HepG2 (cell line): ENCODE results near the gene KSR1. TPM values are rescaled to one million over a fixed set of nuclear protein-coding genes. Genes with fewer than 3 reads are reported as not detected.

Source experiments
- AHR ChIP-seq: IDR thresholded peaks from 2 replicates; pipeline ENCODE4 v1.6.1; 2018; ENCODE audit warnings: missing genetic modification reagents, missing compliant biosample characterization
- CBX5 ChIP-seq: sonication (generic); formaldehyde crosslinking; IDR thresholded peaks from 2 replicates; pipeline ENCODE4 v1.4.0; 2020; ENCODE audit warnings: missing genetic modification reagents, borderline replicate concordance
- CC2D1A ChIP-seq: sonication (generic); formaldehyde crosslinking; IDR thresholded peaks from 2 replicates; pipeline ENCODE4 v1.8.1; 2023; ENCODE audit warnings: mild to moderate bottlenecking, missing genetic modification reagents
- CCAR2 ChIP-seq: fragments of 200-400 bp; formaldehyde crosslinking; optimal IDR thresholded peaks from 2 replicates; pipeline ENCODE3; 2018; ENCODE audit warnings: low read depth, mild to moderate bottlenecking, low read length, moderate library complexity
- GATAD2A ChIP-seq: IDR thresholded peaks from 2 replicates; pipeline ENCODE4 v1.6.1; 2016
- HDAC1 ChIP-seq: sonication (generic); formaldehyde crosslinking; IDR thresholded peaks from 2 replicates; pipeline ENCODE4 v1.5.1; 2020; ENCODE audit warnings: mild to moderate bottlenecking, missing genetic modification reagents
- HHEX ChIP-seq: IDR thresholded peaks from 2 replicates; pipeline ENCODE4 v1.6.1; 2016; ENCODE audit warnings: control low read depth
- HNRNPK ChIP-seq: fragments of 200-400 bp; formaldehyde crosslinking; IDR thresholded peaks from 2 replicates; pipeline ENCODE4 v1.6.1; 2018; ENCODE audit warnings: low read length, low read depth, moderate library complexity, mild to moderate bottlenecking; ENCODE audit not compliant: poor library complexity, severe bottlenecking
- HOXA5 ChIP-seq: sonication (generic); formaldehyde crosslinking; IDR thresholded peaks from 2 replicates; pipeline ENCODE4 v1.4.0; 2020; ENCODE audit warnings: missing genetic modification reagents
- IRF2 ChIP-seq: IDR thresholded peaks from 2 replicates; pipeline ENCODE4 v1.6.1; 2018; ENCODE audit warnings: missing genetic modification reagents, missing compliant biosample characterization
- KDM1A ChIP-seq: IDR thresholded peaks from 2 replicates; pipeline ENCODE4 v1.6.1; 2016; ENCODE audit warnings: missing compliant biosample characterization
- KMT2A ChIP-seq: sonication (generic); formaldehyde crosslinking; IDR thresholded peaks from 2 replicates; pipeline ENCODE4 v1.4.0; 2020; ENCODE audit warnings: missing genetic modification reagents
- MAFK ChIP-seq, 2 experiments: IDR thresholded peaks in 1 of 2; conservative IDR thresholded peaks in 1 of 2; 2 replicates each; pipeline ENCODE4 v1.6.1; 2011; ENCODE audit warnings: improper control_type of control experiment in 2 of 2, low read length in 2 of 2
- MLLT10 ChIP-seq: sonication (generic); formaldehyde crosslinking; IDR thresholded peaks from 2 replicates; pipeline ENCODE4 v1.4.0; 2020; ENCODE audit warnings: missing genetic modification reagents
- SP140L ChIP-seq: sonication (generic); formaldehyde crosslinking; IDR thresholded peaks from 2 replicates; pipeline ENCODE4 v1.4.0; 2020; ENCODE audit warnings: missing genetic modification reagents, borderline replicate concordance
- TCF7L2 ChIP-seq: IDR thresholded peaks from 2 replicates; pipeline ENCODE4 v1.6.1; 2011; ENCODE audit warnings: mild to moderate bottlenecking, low read depth, low read length, moderate library complexity
- ZBTB42 ChIP-seq: sonication (generic); formaldehyde crosslinking; IDR thresholded peaks from 2 replicates; pipeline ENCODE4 v1.5.0; 2020; ENCODE audit warnings: mild to moderate bottlenecking, missing genetic modification reagents
- ZIK1 ChIP-seq: sonication (generic); formaldehyde crosslinking; IDR thresholded peaks from 2 replicates; pipeline ENCODE4 v1.5.0; 2020; ENCODE audit warnings: mild to moderate bottlenecking, low read depth, missing genetic modification reagents, borderline replicate concordance
- ZKSCAN1 ChIP-seq: fragments of 150-350 bp; IDR thresholded peaks from 2 replicates; pipeline ENCODE4 v1.6.1; 2014; ENCODE audit warnings: low read length
- ZNF282 ChIP-seq: fragments of 450-650 bp; IDR thresholded peaks from 2 replicates; pipeline ENCODE4 v1.6.1; 2018; ENCODE audit not compliant: partially characterized antibody
- ZNF510 ChIP-seq: sonication (generic); formaldehyde crosslinking; IDR thresholded peaks from 2 replicates; pipeline ENCODE4 v1.4.0; 2020; ENCODE audit warnings: low read depth, mild to moderate bottlenecking, missing genetic modification reagents
- ZNF558 ChIP-seq: sonication (generic); formaldehyde crosslinking; IDR thresholded peaks from 2 replicates; pipeline ENCODE4 v1.9.0; 2022; ENCODE audit warnings: mild to moderate bottlenecking, missing genetic modification reagents, borderline replicate concordance
- ZNF660 ChIP-seq: sonication (generic); formaldehyde crosslinking; IDR thresholded peaks from 2 replicates; pipeline ENCODE4 v1.5.1; 2020; ENCODE audit warnings: mild to moderate bottlenecking, low read depth, missing genetic modification reagents, borderline replicate concordance
- ZNF672 ChIP-seq: sonication (generic); formaldehyde crosslinking; IDR thresholded peaks from 2 replicates; pipeline ENCODE4 v1.8.1; 2022; ENCODE audit warnings: missing genetic modification reagents
- ZNF749 ChIP-seq: sonication (generic); formaldehyde crosslinking; IDR thresholded peaks from 2 replicates; pipeline ENCODE4 v1.8.0; 2022; ENCODE audit warnings: mild to moderate bottlenecking, missing genetic modification reagents, moderate library complexity, borderline replicate concordance
- ZNF816 ChIP-seq: sonication (generic); formaldehyde crosslinking; IDR thresholded peaks from 2 replicates; pipeline ENCODE4 v1.8.0; 2022; ENCODE audit warnings: missing genetic modification reagents, mild to moderate bottlenecking, borderline replicate concordance
- ZSCAN21 ChIP-seq: sonication (generic); formaldehyde crosslinking; IDR thresholded peaks from 2 replicates; pipeline ENCODE4 v1.8.0; 2022; ENCODE audit warnings: mild to moderate bottlenecking, missing genetic modification reagents, moderate library complexity, borderline replicate concordance
- polyA plus RNA-seq, 8 experiments: library from polyadenylated mRNA; depleted of rRNA in 3 of 8; stranded (reverse) in 7 of 8; unstranded in 1 of 8; fragments of >200 nt; fragmentation: Illumina TruSeq in 4 of 8; extraction: Trizol in 4 of 8; gene quantifications; 2 replicates each; pipeline versions ENCODE4 v1.2.1 to v1.2.3, GENCODE V29; 2011 to 2016; ENCODE audit warnings: low read depth in 4 of 8, missing spikeins in 1 of 8, mixed read lengths in 1 of 8; ENCODE audit not compliant: insufficient read depth in 1 of 8
- total RNA-seq, 5 experiments: library from RNA; depleted of rRNA; stranded (reverse); fragments of >200 nt; fragmentation: Illumina TruSeq; extraction: Trizol; gene quantifications; 2 replicates each; pipeline ENCODE4 v1.2.3, GENCODE V29; 2016; ENCODE audit warnings: low read depth in 1 of 5
- TF ChIP-seq, protein P1 (sequence below): sonication (generic); formaldehyde crosslinking; IDR thresholded peaks from 2 replicates; pipeline ENCODE4 v1.4.0; 2020; ENCODE audit warnings: missing genetic modification reagents
- TF ChIP-seq, protein P2 (sequence below): sonication (generic); formaldehyde crosslinking; IDR thresholded peaks from 2 replicates; pipeline ENCODE4; 2020; ENCODE audit warnings: missing genetic modification reagents, mild to moderate bottlenecking, borderline replicate concordance

Gene KSR1
- total and polyA plus RNA-seq, 2 of the 13 experiments (the other 11 are each of a cell fraction or from before 2014, with no cell fraction given) = 10.1 to 16.6 TPM

DNA sequence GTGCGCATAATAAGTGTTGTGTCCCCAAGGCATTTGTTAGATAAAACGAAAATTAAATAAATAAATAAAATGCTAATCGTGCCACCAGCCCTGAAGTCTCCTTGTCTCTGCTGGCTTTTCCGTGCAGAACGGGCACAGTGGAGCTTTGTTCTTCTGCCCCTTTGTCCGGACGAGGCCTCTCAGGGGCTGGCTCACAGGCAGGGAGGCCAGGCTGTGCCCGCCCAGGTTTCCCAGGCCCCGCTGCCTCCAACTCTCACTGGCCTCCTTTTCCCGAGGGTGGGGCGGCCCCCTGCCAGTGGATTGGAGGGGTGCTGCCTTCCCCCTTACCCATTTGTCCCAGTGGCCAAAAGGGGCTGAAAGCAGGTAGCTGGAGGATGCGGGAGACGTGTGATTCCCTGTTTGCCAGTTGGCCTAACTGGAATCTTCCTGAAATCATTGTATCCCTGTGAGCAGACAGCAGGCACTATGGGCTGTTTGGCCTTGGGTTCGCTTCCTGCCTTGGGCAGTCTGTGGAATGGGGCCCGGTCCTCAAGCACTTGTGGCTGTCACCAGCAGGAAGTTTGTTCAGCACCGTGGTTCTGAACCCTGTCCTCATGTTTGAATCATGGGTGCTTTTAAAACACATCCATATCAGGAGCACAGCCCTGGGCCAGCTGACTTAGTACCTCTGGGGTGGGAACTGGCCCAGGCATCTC lies 64.4 kb downstream of the KSR1 start (continued):
- TF ChIP-seq, protein P1, sequence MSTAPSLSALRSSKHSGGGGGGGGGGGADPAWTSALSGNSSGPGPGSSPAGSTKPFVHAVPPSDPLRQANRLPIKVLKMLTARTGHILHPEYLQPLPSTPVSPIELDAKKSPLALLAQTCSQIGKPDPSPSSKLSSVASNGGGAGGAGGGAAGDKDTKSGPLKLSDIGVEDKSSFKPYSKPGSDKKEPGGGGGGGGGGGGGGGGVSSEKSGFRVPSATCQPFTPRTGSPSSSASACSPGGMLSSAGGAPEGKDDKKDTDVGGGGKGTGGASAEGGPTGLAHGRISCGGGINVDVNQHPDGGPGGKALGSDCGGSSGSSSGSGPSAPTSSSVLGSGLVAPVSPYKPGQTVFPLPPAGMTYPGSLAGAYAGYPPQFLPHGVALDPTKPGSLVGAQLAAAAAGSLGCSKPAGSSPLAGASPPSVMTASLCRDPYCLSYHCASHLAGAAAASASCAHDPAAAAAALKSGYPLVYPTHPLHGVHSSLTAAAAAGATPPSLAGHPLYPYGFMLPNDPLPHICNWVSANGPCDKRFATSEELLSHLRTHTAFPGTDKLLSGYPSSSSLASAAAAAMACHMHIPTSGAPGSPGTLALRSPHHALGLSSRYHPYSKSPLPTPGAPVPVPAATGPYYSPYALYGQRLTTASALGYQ = no peak
- TF ChIP-seq SP140L (no peak), ZBTB42 (no peak), HNRNPK (no peak), ZSCAN21 (CRISPR knock-in tag) (no peak), HDAC1 (CRISPR knock-in tag) (no peak), ZNF558 (CRISPR knock-in tag) (no peak), GATAD2A (CRISPR knock-in tag) (peak; percentile 72), AHR (CRISPR knock-in tag) (no peak), ZNF672 (no peak), HOXA5 (no peak), CBX5 (CRISPR knock-in tag) (no peak), ZNF282 (no peak), HHEX (CRISPR knock-in tag) (no peak), ZNF816 (no peak), ZNF660 (CRISPR knock-in tag) (no peak), KDM1A (CRISPR knock-in tag) (0 out of 2 replicates have a peak, but pooled peaks have one; percentile 41), ZNF510 (no peak), MLLT10 (CRISPR knock-in tag) (no peak), IRF2 (CRISPR knock-in tag) (no peak), CCAR2 (no peak), ZKSCAN1 (no peak), KMT2A (CRISPR knock-in tag) (no peak), ZNF749 (no peak), CC2D1A (CRISPR knock-in tag) (no peak), TCF7L2 (no peak), MAFK (conservative IDR thresholded peaks at IDR 0.05 in 1 of 2, IDR thresholded peaks at IDR 0.05 in 1 of 2; ENCODE audit: low read length in 2 of 2) (no peak), ZIK1 (CRISPR knock-in tag) (no peak)
- TF ChIP-seq, protein P2, sequence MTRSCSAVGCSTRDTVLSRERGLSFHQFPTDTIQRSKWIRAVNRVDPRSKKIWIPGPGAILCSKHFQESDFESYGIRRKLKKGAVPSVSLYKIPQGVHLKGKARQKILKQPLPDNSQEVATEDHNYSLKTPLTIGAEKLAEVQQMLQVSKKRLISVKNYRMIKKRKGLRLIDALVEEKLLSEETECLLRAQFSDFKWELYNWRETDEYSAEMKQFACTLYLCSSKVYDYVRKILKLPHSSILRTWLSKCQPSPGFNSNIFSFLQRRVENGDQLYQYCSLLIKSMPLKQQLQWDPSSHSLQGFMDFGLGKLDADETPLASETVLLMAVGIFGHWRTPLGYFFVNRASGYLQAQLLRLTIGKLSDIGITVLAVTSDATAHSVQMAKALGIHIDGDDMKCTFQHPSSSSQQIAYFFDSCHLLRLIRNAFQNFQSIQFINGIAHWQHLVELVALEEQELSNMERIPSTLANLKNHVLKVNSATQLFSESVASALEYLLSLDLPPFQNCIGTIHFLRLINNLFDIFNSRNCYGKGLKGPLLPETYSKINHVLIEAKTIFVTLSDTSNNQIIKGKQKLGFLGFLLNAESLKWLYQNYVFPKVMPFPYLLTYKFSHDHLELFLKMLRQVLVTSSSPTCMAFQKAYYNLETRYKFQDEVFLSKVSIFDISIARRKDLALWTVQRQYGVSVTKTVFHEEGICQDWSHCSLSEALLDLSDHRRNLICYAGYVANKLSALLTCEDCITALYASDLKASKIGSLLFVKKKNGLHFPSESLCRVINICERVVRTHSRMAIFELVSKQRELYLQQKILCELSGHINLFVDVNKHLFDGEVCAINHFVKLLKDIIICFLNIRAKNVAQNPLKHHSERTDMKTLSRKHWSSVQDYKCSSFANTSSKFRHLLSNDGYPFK (CRISPR knock-in tag) = no peak
